GM12872 (cell line): ENCODE measurements around the gene C21orf58.

ENCODE experiments used
- CTCF ChIP-seq: IDR thresholded peaks from 3 replicates; pipeline ENCODE4 v1.5.1; 2011; ENCODE audit warnings: low read depth, mild to moderate bottlenecking, low read length, moderate library complexity; ENCODE audit not compliant: insufficient read depth

C21orf58 gene

GRCh38 chr21:46312949-46313348 lies 10.7 kb downstream of the C21orf58 start:
- no peak for TF ChIP-seq CTCF

DNA sequence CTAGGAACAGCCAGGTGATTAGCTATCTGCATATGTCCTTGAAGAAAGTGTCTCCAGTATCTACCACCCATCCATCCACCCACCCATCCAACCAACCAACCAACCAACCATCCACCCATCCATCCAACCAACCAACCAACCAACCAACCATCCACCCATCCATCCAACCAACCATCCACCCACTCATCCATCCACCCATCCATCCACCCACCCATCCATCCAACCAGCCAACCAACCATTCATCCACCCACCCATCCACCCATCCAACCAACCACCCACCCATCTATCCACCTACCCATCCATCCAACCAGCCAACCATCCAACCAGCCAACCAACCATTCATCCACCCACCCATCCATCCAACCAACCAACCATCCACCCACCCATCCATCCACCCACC lies 12.1 kb downstream of the C21orf58 start:
- no peak for TF ChIP-seq CTCF

- no peak for TF ChIP-seq CTCF
Measured at GRCh38 chr21:46308431-46308830, 15.2 kb downstream of the C21orf58 start.

GRCh38 chr21:46307625-46308024 lies 16.0 kb downstream of the C21orf58 start:
- no peak for TF ChIP-seq CTCF

- TF ChIP-seq CTCF, result no peak
Measured at GRCh38 chr21:46304955-46305354, 18.7 kb downstream of the C21orf58 start.

- no peak for TF ChIP-seq CTCF
Measured at GRCh38 chr21:46304437-46304836, 19.2 kb downstream of the C21orf58 start.

- TF ChIP-seq CTCF, result no peak
Measured at GRCh38 chr21:46301759-46302158, 21.9 kb downstream of the C21orf58 start.

- no peak for TF ChIP-seq CTCF
Measured at GRCh38 chr21:46299167-46299566, 24.5 kb downstream of the C21orf58 start.
